WTC11 (cell line): ENCODE measurements around the gene FERMT2. TPM values are rescaled to one million over a fixed set of nuclear protein-coding genes. Genes with fewer than 3 reads are reported as not detected.

Experiments
- ATAC-seq: fragments of 200-7000 bp; cut with Tn5 transposase; 2 replicates; pipeline ENCODE4 v1.10.0; 2021; ENCODE audit warnings: mild to moderate bottlenecking, moderate library complexity
- CTCF ChIA-PET: fragments of 300-600 bp; sonication (Branson Sonifier 250); formaldehyde crosslinking; loops from one replicate; lab custom pipeline; 2021; ENCODE audit warnings: antibody characterized with exemption; lab: Charles Lee
- POLR2A ChIA-PET: fragments of 350-600 bp; sonication (Branson Sonifier 250); formaldehyde crosslinking; loops from one replicate; lab custom pipeline; 2021; ENCODE audit warnings: antibody characterized with exemption; lab: Charles Lee
- DNase-seq: peaks from one replicate; pipeline ENCODE4 v3.0.0; 2021; ENCODE audit warnings: low spot score
- H3K27ac Mint-ChIP-seq: 2 replicates; pipeline ENCODE4 v1.8.0; 2021; ENCODE audit warnings: mixed read lengths
- H3K27me3 Mint-ChIP-seq: 2 replicates; pipeline ENCODE4 v1.8.0; 2021; ENCODE audit warnings: low read depth, mild to moderate bottlenecking, moderate library complexity, mixed read lengths
- H3K36me3 Mint-ChIP-seq: 2 replicates; pipeline ENCODE4 v1.8.0; 2021; ENCODE audit warnings: mixed read lengths
- H3K4me1 Mint-ChIP-seq: 2 replicates; pipeline ENCODE4 v1.8.0; 2022; ENCODE audit warnings: mixed read lengths
- H3K4me3 Mint-ChIP-seq: 2 replicates; pipeline ENCODE4 v1.8.0; 2021; ENCODE audit warnings: mild to moderate bottlenecking, moderate library complexity, mixed read lengths
- H3K9me3 Mint-ChIP-seq: 2 replicates; pipeline ENCODE4 v1.8.0; 2021; ENCODE audit warnings: mixed read lengths
- ARID4B ChIP-seq: sonication (generic); formaldehyde crosslinking; IDR thresholded peaks from 2 replicates; pipeline ENCODE4 v1.8.0; 2023; ENCODE audit warnings: missing genetic modification reagents, mild to moderate bottlenecking, borderline replicate concordance
- CREB1 ChIP-seq: sonication (generic); formaldehyde crosslinking; IDR thresholded peaks from 2 replicates; pipeline ENCODE4 v1.8.0; 2023; ENCODE audit warnings: mild to moderate bottlenecking, missing genetic modification reagents
- ELF4 ChIP-seq: sonication (generic); formaldehyde crosslinking; IDR thresholded peaks from 2 replicates; pipeline ENCODE4 v1.8.1; 2022; ENCODE audit warnings: low read depth, mild to moderate bottlenecking, moderate library complexity, missing genetic modification reagents
- EMX1 ChIP-seq: fragments of 250-450 bp; sonication (Bioruptor Pico); IDR thresholded peaks from 2 replicates; pipeline ENCODE4 v1.8.0; 2021; ENCODE audit warnings: mild to moderate bottlenecking
- FOXP1 ChIP-seq: sonication (generic); formaldehyde crosslinking; IDR thresholded peaks from 2 replicates; pipeline ENCODE4 v1.8.0; 2022; ENCODE audit warnings: missing genetic modification reagents, mild to moderate bottlenecking, moderate library complexity, borderline replicate concordance
- GABPB1 ChIP-seq: sonication (generic); formaldehyde crosslinking; IDR thresholded peaks from 2 replicates; pipeline ENCODE4 v1.8.1; 2023; ENCODE audit warnings: mild to moderate bottlenecking, missing genetic modification reagents
- GRHL2 ChIP-seq: fragments of 250-450 bp; sonication (Bioruptor Pico); IDR thresholded peaks from 2 replicates; pipeline ENCODE4 v1.8.0; 2022; ENCODE audit warnings: mild to moderate bottlenecking, moderate library complexity; ENCODE audit not compliant: insufficient replicate concordance, severe bottlenecking
- GTF2I ChIP-seq: fragments of 250-450 bp; sonication (Bioruptor Pico); conservative IDR thresholded peaks from 2 replicates; pipeline ENCODE4 v1.4.0; 2021; ENCODE audit warnings: mild to moderate bottlenecking
- HMGXB4 ChIP-seq: sonication (generic); formaldehyde crosslinking; IDR thresholded peaks from 2 replicates; pipeline ENCODE4 v1.8.1; 2023; ENCODE audit warnings: mild to moderate bottlenecking, moderate library complexity, missing genetic modification reagents
- IRF2 ChIP-seq: sonication (generic); formaldehyde crosslinking; IDR thresholded peaks from 2 replicates; pipeline ENCODE4 v1.8.0; 2022; ENCODE audit warnings: low read depth, missing genetic modification reagents, borderline replicate concordance
- JAZF1 ChIP-seq: fragments of 250-450 bp; sonication (Bioruptor Pico); IDR thresholded peaks from 2 replicates; pipeline ENCODE4 v1.9.0; 2021; ENCODE audit warnings: moderate library complexity, mild to moderate bottlenecking, inconsistent platforms
- KAT7 ChIP-seq: sonication (generic); formaldehyde crosslinking; IDR thresholded peaks from 2 replicates; pipeline ENCODE4 v1.8.1; 2023; ENCODE audit warnings: missing genetic modification reagents, mild to moderate bottlenecking, borderline replicate concordance
- MLX ChIP-seq: sonication (generic); formaldehyde crosslinking; IDR thresholded peaks from 2 replicates; pipeline ENCODE4 v1.8.1; 2023; ENCODE audit warnings: mild to moderate bottlenecking, missing genetic modification reagents, moderate library complexity
- NR1H2 ChIP-seq: sonication (generic); formaldehyde crosslinking; IDR thresholded peaks from 2 replicates; pipeline ENCODE4 v1.9.0; 2021; ENCODE audit warnings: mild to moderate bottlenecking, moderate library complexity, missing genetic modification reagents
- NR3C1 ChIP-seq: sonication (generic); formaldehyde crosslinking; conservative IDR thresholded peaks from 2 replicates; pipeline ENCODE4 v1.8.1; 2023; ENCODE audit warnings: low read depth, mild to moderate bottlenecking, missing genetic modification reagents
- RELA ChIP-seq: sonication (generic); formaldehyde crosslinking; IDR thresholded peaks from 2 replicates; pipeline ENCODE4 v1.8.1; 2022; ENCODE audit warnings: missing genetic modification reagents, mild to moderate bottlenecking, borderline replicate concordance
- RORB ChIP-seq: fragments of 250-450 bp; sonication (Bioruptor Pico); IDR thresholded peaks from 2 replicates; pipeline ENCODE4 v1.9.0; 2021; ENCODE audit warnings: mild to moderate bottlenecking
- SOX15 ChIP-seq: fragments of 250-450 bp; sonication (Bioruptor Pico); IDR thresholded peaks from 2 replicates; pipeline ENCODE4 v1.9.0; 2021; ENCODE audit warnings: mild to moderate bottlenecking
- ZBTB21 ChIP-seq: sonication (generic); formaldehyde crosslinking; IDR thresholded peaks from 2 replicates; pipeline ENCODE4 v1.8.1; 2023; ENCODE audit warnings: mild to moderate bottlenecking, missing genetic modification reagents, borderline replicate concordance
- ZMAT4 ChIP-seq: fragments of 250-450 bp; sonication (Bioruptor Pico); IDR thresholded peaks from 2 replicates; pipeline ENCODE4 v1.9.0; 2021; ENCODE audit warnings: mild to moderate bottlenecking
- ZNF219 ChIP-seq: sonication (generic); formaldehyde crosslinking; IDR thresholded peaks from 2 replicates; pipeline ENCODE4 v1.8.0; 2023; ENCODE audit warnings: missing genetic modification reagents, mild to moderate bottlenecking, borderline replicate concordance
- ZNF263 ChIP-seq: sonication (generic); formaldehyde crosslinking; IDR thresholded peaks from 2 replicates; pipeline ENCODE4 v1.8.1; 2022; ENCODE audit warnings: low read depth, mild to moderate bottlenecking, moderate library complexity, missing genetic modification reagents
- ZNF396 ChIP-seq: fragments of 250-450 bp; sonication (Bioruptor Pico); IDR thresholded peaks from 2 replicates; pipeline ENCODE4 v1.8.0; 2021; ENCODE audit warnings: mild to moderate bottlenecking, moderate library complexity, borderline replicate concordance
- ZNF512 ChIP-seq: sonication (generic); formaldehyde crosslinking; IDR thresholded peaks from 2 replicates; pipeline ENCODE4 v1.8.1; 2022; ENCODE audit warnings: missing genetic modification reagents, borderline replicate concordance
- total RNA-seq: library from RNA; stranded (reverse); gene quantifications from 3 replicates; pipeline ENCODE4 v1.2.3, GENCODE V29; 2021

The FERMT2 gene
- total RNA-seq, 1 experiment from 2014 or later: 92.8 TPM

GRCh38 chr14:52860910-52861309 lies 89.9 kb downstream of the FERMT2 start (continued):
- no peak for TF ChIP-seq ZNF219 (CRISPR knock-in tag)
- TF ChIP-seq KAT7: no peak
- TF ChIP-seq NR3C1 (CRISPR knock-in tag): no peak
- no peak for TF ChIP-seq ZMAT4 (CRISPR knock-in tag)
- no peak for TF ChIP-seq ELF4 (CRISPR knock-in tag)
- no peak for TF ChIP-seq FOXP1
- no peak for TF ChIP-seq MLX
- TF ChIP-seq GRHL2 (CRISPR knock-in tag): no peak
- no peak for TF ChIP-seq ZNF396 (CRISPR knock-in tag)
- TF ChIP-seq ZNF512: no peak
- TF ChIP-seq RORB: no peak
- TF ChIP-seq ZNF263 (CRISPR knock-in tag): no peak
- no peak for TF ChIP-seq ZBTB21
- TF ChIP-seq, all 79 proteins: peak for 0

- Mint-ChIP-seq H3K4me1 (peaks cover 10% of the 10 kb centered on the region), H3K27ac (peak overlapping the region; percentile 6; the same call in 1 of the 2 replicates), H3K36me3 (peaks cover 66% of the 10 kb centered on the region), H3K27me3 (no peaks in the 10 kb centered on the region), H3K9me3 (0 out of 2 replicates have a peak, but pooled peaks cover 4% of the 10 kb centered on the region), H3K4me3 (no peak overlapping the region)
- no peak for DNase-seq
- CTCF ChIA-PET: no interaction called here
- TF ChIP-seq GABPB1 (CRISPR knock-in tag) (no peak), SOX15 (CRISPR knock-in tag) (no peak), ZNF512 (no peak), HMGXB4 (CRISPR knock-in tag) (no peak), JAZF1 (CRISPR knock-in tag) (no peak), NR1H2 (no peak), RORB (no peak), GTF2I (CRISPR knock-in tag) (no peak), ZNF219 (CRISPR knock-in tag) (no peak), RELA (CRISPR knock-in tag) (no peak), IRF2 (CRISPR knock-in tag) (no peak), CREB1 (CRISPR knock-in tag) (no peak), ARID4B (no peak), EMX1 (no peak), FOXP1 (no peak)
- POLR2A ChIA-PET: no interaction called here
- no peak for ATAC-seq
Measured at GRCh38 chr14:52860209-52860608, 90.6 kb downstream of the FERMT2 start.
